OCI-LY7 (cell line): ENCODE measurements around the gene PCDHGC4. TPM values are rescaled to one million over a fixed set of nuclear protein-coding genes. Genes with fewer than 3 reads are reported as not detected.

Source experiments
- BruUV-seq: library from RNA; stranded (reverse); fragments of 400-500 nt; replicated peaks from 2 replicates; lab custom pipeline; 2021; lab: Mats Ljungman, UMichigan
- CTCF ChIA-PET: fragments of 300-600 bp; sonication (Branson Sonifier 250); formaldehyde crosslinking; loops from one replicate; lab custom pipeline; 2022; ENCODE audit warnings: antibody characterized with exemption; ENCODE audit not compliant: unreplicated experiment; lab: Charles Lee
- POLR2A ChIA-PET: fragments of 300-600 bp; sonication (Branson Sonifier 250); formaldehyde crosslinking; loops from one replicate; lab custom pipeline; 2022; ENCODE audit warnings: antibody characterized with exemption; lab: Charles Lee
- DNase-seq: peaks from one replicate; pipeline ENCODE4 v3.0.0-alpha.2; 2015; ENCODE audit warnings: low spot score
- H2AFZ ChIP-seq: fragments of 200-600 bp; sonication (generic), shearing (Covaris generic); 2 replicates; pipeline ENCODE4 v1.6.1; 2014; ENCODE audit warnings: mild to moderate bottlenecking, antibody characterized with exemption, low read length, moderate library complexity
- H3K27ac ChIP-seq: fragments of 200-600 bp; sonication (generic); 2 replicates; pipeline ENCODE4 v1.5.1; 2014; ENCODE audit warnings: mixed run types, low read depth, mild to moderate bottlenecking, moderate library complexity, low read length, inconsistent platforms; ENCODE audit not compliant: poor library complexity, severe bottlenecking
- H3K36me3 ChIP-seq: fragments of 200-600 bp; sonication (generic); 2 replicates; pipeline ENCODE4 v1.6.1; 2014; ENCODE audit warnings: mild to moderate bottlenecking, antibody characterized with exemption, low read length, moderate library complexity, mixed read lengths; ENCODE audit not compliant: insufficient read depth
- H3K4me1 ChIP-seq: fragments of 200-600 bp; sonication (generic); 2 replicates; pipeline ENCODE4 v1.5.1; 2014; ENCODE audit warnings: mild to moderate bottlenecking, low read length; ENCODE audit not compliant: insufficient read depth, poor library complexity, severe bottlenecking
- H3K4me2 ChIP-seq: fragments of 200-600 bp; sonication (generic); 2 replicates; pipeline ENCODE4 v1.6.1; 2014; ENCODE audit warnings: mild to moderate bottlenecking, low read length
- H3K4me3 ChIP-seq: fragments of 200-600 bp; sonication (generic); 2 replicates; pipeline ENCODE4 v1.5.1; 2014; ENCODE audit warnings: mild to moderate bottlenecking, low read depth, low read length; ENCODE audit not compliant: poor library complexity, severe bottlenecking
- H3K79me2 ChIP-seq: fragments of 200-600 bp; sonication (generic); 2 replicates; pipeline ENCODE4 v1.6.1; 2016; ENCODE audit warnings: low read depth, mild to moderate bottlenecking, low read length, moderate library complexity, mixed read lengths; ENCODE audit not compliant: insufficient read depth
- H3K9me2 ChIP-seq: fragments of 200-600 bp; sonication (generic); 2 replicates; pipeline ENCODE4 v1.6.1; 2016; ENCODE audit warnings: mild to moderate bottlenecking, low read length, mixed read lengths; ENCODE audit not compliant: insufficient read depth
- H3K9me3 ChIP-seq: fragments of 200-600 bp; sonication (generic); 2 replicates; pipeline ENCODE4 v1.6.1; 2014; ENCODE audit warnings: mild to moderate bottlenecking, mixed run types, low read length, mixed read lengths
- H4K20me1 ChIP-seq: fragments of 200-600 bp; sonication (generic); 2 replicates; pipeline ENCODE4 v1.6.1; 2014; ENCODE audit warnings: mild to moderate bottlenecking, antibody characterized with exemption, low read length, moderate library complexity, mixed read lengths; ENCODE audit not compliant: insufficient read depth
- EZH2phosphoT487 ChIP-seq: fragments of 200-600 bp; sonication (generic); IDR thresholded peaks from 2 replicates; pipeline ENCODE4 v1.6.1; 2018; ENCODE audit warnings: low read depth, borderline replicate concordance, mild to moderate bottlenecking, mixed run types, antibody characterized with exemption, low read length, moderate library complexity, mixed read lengths
- intact Hi-C: fragments of 100-400 bp; cut with micrococcal nuclease; formaldehyde crosslinking; loops from one replicate; pipeline ENCODE4 v1.10.0; 2022; ENCODE audit not compliant: unreplicated experiment
- total RNA-seq, 2 experiments: library from RNA; depleted of rRNA in 1 of 2; stranded (reverse); fragments of >200 nt in 1 of 2; shearing (Covaris generic) in 1 of 2; gene quantifications; 2 replicates each; pipeline ENCODE4 v1.2.3, GENCODE V29; 2014 to 2022
- TF ChIP-seq, protein P1 (sequence below): fragments of 200-600 bp; sonication (generic); conservative IDR thresholded peaks from 2 replicates; pipeline ENCODE4 v1.5.1; 2014; ENCODE audit warnings: mild to moderate bottlenecking, antibody characterized with exemption, low read length, moderate library complexity, mixed read lengths

Gene PCDHGC4
- total RNA-seq, 2 experiments from 2014 or later = 7.0 to 8.4 TPM

DNA sequence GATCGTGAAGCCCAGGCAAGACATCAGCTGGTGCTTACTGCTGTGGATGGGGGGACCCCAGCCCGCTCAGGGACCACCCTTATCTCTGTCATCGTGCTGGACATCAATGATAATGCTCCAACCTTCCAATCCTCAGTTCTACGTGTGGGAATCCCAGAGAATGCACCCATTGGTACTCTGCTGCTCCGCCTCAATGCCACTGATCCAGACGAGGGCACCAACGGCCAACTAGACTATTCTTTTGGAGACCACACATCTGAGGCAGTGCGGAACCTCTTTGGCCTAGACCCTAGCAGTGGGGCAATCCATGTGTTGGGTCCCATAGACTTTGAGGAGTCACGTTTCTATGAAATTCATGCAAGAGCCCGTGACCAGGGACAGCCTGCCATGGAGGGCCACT, 5.0 kb downstream of the PCDHGC4 start:
- Histone ChIP-seq H3K9me2 (no peaks in the 10 kb centered on the region), H3K4me1 (peaks cover 19% of the 10 kb centered on the region), H3K4me3 (no peak overlapping the region), H3K4me2 (no peak overlapping the region), H2AFZ (no peak overlapping the region), H3K79me2 (peaks cover 7% of the 10 kb centered on the region; the same call in 1 of the 2 replicates), H3K27ac (no peak overlapping the region), H4K20me1 (0 out of 2 replicates have a peak, but pooled peaks cover 6% of the 10 kb centered on the region), H3K36me3 (peaks cover 72% of the 10 kb centered on the region), H3K9me3 (no peaks in the 10 kb centered on the region)
- BruUV-seq = no TSS peak
- TF ChIP-seq, protein P1, sequence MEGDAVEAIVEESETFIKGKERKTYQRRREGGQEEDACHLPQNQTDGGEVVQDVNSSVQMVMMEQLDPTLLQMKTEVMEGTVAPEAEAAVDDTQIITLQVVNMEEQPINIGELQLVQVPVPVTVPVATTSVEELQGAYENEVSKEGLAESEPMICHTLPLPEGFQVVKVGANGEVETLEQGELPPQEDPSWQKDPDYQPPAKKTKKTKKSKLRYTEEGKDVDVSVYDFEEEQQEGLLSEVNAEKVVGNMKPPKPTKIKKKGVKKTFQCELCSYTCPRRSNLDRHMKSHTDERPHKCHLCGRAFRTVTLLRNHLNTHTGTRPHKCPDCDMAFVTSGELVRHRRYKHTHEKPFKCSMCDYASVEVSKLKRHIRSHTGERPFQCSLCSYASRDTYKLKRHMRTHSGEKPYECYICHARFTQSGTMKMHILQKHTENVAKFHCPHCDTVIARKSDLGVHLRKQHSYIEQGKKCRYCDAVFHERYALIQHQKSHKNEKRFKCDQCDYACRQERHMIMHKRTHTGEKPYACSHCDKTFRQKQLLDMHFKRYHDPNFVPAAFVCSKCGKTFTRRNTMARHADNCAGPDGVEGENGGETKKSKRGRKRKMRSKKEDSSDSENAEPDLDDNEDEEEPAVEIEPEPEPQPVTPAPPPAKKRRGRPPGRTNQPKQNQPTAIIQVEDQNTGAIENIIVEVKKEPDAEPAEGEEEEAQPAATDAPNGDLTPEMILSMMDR = no peak
- TF ChIP-seq EZH2phosphoT487 = no peak
- CTCF ChIA-PET = no interaction called here
- POLR2A ChIA-PET = interaction anchor here (0.9 to 2.7 kb wide), 3 partner anchors 9 to 27 kb away, joined by 3 to 8 read pairs (median 7); no protein-coding TSS in a partner anchor
- intact Hi-C loops = no loop called here
- DNase-seq = no peak

- Histone ChIP-seq H3K9me2 (no peaks in the 10 kb centered on the region), H2AFZ (no peak overlapping the region), H3K4me1 (peaks cover 19% of the 10 kb centered on the region), H3K27ac (no peak overlapping the region), H3K36me3 (peaks cover 74% of the 10 kb centered on the region), H3K4me2 (no peak overlapping the region), H3K79me2 (peaks cover 3% of the 10 kb centered on the region; the same call in 1 of the 2 replicates), H3K4me3 (no peak overlapping the region), H4K20me1 (0 out of 2 replicates have a peak, but pooled peaks cover 6% of the 10 kb centered on the region), H3K9me3 (no peaks in the 10 kb centered on the region)
- intact Hi-C loops = no loop called here
- BruUV-seq = no TSS peak
- ChIA-PET CTCF (no interaction called here), POLR2A (interaction anchor here (2.7 kb wide), 1 partner anchor 10 kb away, joined by 8 read pairs; no protein-coding TSS in a partner anchor)
- no peak for DNase-seq
- no peak for TF ChIP-seq EZH2phosphoT487
- TF ChIP-seq, protein P1 = no peak
Measured at GRCh38 chr5:141490271-141490670, 5.4 kb downstream of the PCDHGC4 start.

GRCh38 chr5:141490771-141491170, 5.9 kb downstream of the PCDHGC4 start:
- no peaks in the 10 kb centered on the region for H3K79me2 ChIP-seq
- ChIA-PET POLR2A (interaction anchor here (2.7 kb wide), 1 partner anchor 10 kb away, joined by 8 read pairs; no protein-coding TSS in a partner anchor), CTCF (no interaction called here)
- DNase-seq = no peak
- H4K20me1 ChIP-seq = 0 out of 2 replicates have a peak, but pooled peaks cover 6% of the 10 kb centered on the region
- H3K4me3 ChIP-seq = no peak overlapping the region
- H3K36me3 ChIP-seq = peaks cover 72% of the 10 kb centered on the region
- no peak overlapping the region for H3K27ac ChIP-seq
- intact Hi-C loops = no loop called here
- no peaks in the 10 kb centered on the region for H3K9me2 ChIP-seq
- BruUV-seq = no TSS peak
- no peak overlapping the region for H3K4me2 ChIP-seq
- H2AFZ ChIP-seq = no peak overlapping the region
- H3K4me1 ChIP-seq = peaks cover 19% of the 10 kb centered on the region
- TF ChIP-seq, protein P1 = no peak
- TF ChIP-seq EZH2phosphoT487 = no peak
- H3K9me3 ChIP-seq = no peaks in the 10 kb centered on the region
